ENCODE data around the gene STAT1.

The STAT1 gene

DNA sequence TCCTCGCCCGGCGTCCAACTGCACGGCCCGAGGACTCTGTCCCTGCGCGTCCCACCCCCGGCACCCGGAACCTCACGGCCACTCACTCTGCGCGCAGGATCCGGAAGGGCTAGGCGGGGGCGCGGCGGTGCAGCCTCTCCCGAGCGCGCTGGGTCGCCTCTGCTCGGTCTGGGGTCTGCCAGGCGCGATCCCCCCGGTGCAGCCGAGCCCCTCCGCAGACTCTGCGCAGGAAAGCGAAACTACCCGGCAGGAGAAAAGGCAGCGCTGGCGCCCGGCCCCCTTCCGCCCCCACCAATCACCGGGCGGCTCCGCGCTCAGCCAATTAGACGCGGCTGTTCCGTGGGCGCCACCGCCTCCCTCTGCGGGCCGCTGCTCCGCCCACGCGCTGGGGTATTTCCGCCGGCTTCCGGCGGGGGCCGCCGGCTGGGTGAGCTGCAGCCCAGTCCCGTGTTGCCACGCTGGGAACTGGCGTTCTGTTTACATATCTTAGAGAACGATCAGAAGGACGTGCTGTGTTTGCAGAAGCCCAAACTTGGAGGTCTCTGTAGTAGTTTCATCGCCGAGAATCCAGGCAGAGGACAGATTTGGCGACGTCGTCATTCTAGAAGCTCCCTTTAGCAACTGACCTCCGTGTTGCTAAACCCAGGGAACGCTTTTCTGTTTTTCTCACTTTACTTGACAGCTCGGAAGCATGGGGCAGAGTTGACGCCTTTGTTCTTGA lies at the start of gene STAT1:
TSS of gene STAT1 (minus strand) at position 240 of the 721 bp plus-strand sequence. CDS start 4,168 bp downstream, outside the sequence.
- DNase-seq (peak; percentile 98), ATAC-seq (peak; percentile 88)

DNA sequence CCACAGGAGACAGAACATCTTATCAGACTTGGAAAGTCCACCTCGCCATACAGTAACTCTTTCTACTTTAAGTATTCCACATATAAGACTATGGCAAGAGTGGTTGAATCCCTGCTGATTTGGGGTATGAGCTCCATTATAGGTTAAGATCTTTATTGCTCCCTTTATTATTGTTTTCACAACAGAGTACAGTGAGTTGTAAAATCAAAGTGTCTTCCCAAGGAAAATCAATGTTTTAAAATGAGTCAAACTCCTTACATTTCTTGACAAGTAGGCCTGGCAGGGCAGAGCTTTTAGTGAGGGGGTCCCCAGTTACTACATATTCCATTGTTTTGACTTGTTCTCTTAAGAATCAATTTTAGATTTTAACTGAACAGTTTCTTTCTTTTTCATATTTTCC lies 49.6 kb upstream of the STAT1 start:
- ATAC-seq (no peak), DNase-seq (no peak)

GRCh38 chr2:191061381-191061980 lies 47.5 kb upstream of the STAT1 start:
- DNase-seq: no peak
- ATAC-seq: peak; percentile 58

GRCh38 chr2:191059308-191059707 lies 45.3 kb upstream of the STAT1 start:
- ATAC-seq (no peak), DNase-seq (no peak)

- DNase-seq (no peak), ATAC-seq (peak; percentile 54)
These were observed 42.3 kb upstream of the STAT1 start for GRCh38 chr2:191056228-191056627.

DNA sequence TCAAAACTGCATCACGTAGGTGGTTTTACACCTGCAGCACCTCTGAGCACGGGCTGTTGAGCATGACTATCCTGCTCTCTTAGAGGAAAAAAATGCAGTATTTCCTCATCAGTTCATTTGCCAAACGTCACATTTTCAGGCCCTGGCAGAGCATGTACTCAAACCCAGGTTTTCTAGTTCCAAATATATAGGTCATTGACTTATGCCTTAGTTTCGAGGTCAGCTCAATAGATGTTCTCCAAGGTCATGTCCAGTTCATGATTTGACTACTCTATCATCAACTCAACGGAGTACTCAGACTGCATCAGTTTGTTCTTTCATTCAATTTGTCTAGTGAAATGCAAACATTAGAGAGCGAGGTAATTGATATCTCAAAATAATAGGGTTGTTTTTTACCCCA lies 39.3 kb upstream of the STAT1 start:
- ATAC-seq: no peak
- DNase-seq: no peak

DNA sequence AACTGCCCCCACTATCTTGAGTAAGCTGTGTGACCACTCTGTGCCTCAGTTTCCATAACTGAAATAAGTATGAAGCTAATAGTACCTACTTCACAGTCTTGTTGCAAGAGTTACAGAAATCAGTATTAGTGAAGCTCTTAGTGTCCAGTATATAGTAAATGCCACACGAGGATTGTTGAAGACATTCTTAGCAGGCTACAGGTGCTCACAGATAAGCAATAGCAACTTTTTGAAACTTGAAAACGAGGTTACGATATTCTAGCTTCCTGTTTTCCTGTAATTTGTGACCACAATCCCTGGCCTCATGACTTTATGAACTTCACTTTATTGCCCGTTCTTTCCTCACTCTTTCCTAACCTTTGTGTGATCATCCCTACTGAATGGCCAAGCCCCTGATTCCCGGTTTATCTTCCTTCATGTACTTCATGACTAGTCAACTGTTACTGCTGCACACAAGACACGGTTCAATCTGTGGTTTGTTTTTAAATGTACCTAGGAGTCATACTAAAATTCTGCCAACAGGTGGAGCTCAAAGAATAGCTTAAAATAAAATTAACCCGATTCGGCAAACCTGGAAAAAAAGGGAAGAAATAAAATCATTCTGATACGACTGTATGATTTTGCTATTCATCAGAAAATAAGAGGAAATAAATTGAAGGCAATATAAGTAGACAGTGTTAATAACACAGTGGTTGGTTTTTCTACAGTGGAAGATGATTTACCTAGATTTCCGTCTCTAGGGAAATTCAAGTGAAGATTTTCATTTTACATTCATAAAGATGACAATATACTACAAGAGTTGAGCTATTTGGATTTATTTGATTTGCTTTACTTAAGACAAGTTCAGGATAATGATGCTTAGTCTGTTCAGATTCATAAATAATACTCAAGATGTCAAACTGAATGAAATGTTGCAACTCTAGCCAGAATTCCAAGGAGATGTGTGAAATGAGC lies 38.1 kb upstream of the STAT1 start:
- no peak for ATAC-seq
- no peak for DNase-seq

DNA sequence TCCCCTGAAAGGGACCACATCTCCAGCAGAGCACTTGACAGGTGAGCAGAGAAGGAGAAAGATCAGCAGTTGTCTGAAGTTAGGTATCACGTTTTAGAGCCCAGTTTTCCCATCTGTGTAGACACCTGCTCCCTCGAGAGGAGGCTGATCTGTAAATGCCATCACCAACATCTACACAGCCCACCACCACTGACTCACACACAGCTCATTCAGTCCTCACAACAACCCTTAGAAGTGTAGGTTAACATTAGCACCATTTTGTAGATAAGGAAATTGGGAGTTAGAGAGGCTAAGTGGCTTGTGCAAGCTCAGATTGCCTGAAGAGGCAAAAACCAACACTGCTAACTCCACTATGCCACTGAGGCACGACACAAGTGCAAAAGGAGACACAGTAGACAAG lies 37.2 kb upstream of the STAT1 start:
- peak; percentile 93 for ATAC-seq
- DNase-seq: no peak

GRCh38 chr2:191050640-191050987 lies 36.6 kb upstream of the STAT1 start:
- ATAC-seq (no peak), DNase-seq (no peak)

DNA sequence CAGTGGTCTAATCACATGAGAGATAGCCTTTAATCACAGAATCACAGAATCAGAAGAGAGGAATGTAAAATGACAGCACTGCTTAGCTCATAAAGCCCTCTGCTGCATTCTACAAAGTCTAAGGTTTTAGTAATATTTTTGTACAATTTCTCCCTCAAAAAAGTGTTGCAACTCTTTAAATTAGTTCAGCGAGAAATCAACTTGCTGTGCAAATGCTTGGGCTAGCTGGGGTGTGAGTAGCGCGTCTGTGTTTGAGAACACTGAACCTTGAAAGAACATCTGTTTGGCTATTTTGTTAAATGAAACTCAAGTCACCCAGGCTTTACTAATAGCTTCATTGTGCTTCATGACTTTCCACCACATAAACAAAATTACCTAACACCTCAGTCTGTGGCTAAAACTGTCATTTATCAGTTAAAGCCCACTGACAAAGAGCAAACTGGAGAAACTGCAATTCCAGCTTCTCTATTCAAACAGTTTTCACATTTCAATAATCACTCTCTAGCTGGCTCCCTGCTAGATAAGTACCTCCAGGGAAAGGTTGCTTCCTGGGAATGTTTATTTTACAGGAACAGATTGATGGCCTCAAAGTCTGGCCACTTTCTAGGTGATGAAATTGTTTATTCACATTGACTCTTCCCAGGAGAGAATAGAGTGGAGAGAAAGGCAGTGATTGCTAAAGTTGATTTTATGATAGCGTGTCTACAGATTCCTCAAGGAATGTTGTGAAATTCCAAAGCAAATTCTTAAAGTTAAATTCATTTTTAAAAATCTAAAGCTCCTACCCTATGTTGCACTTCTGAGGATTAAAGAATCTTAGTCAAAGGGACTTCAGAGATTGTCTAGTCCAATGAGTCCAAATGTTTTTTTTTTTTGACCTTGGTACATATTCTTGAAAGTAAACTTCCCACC lies 36.0 kb upstream of the STAT1 start:
- no peak for DNase-seq
- ATAC-seq: no peak

- ATAC-seq (no peak), DNase-seq (no peak)
These were observed 34.1 kb upstream of the STAT1 start for GRCh38 chr2:191048073-191048472.

- no peak for ATAC-seq
These were observed 31.2 kb upstream of the STAT1 start for GRCh38 chr2:191045141-191045540.

DNA sequence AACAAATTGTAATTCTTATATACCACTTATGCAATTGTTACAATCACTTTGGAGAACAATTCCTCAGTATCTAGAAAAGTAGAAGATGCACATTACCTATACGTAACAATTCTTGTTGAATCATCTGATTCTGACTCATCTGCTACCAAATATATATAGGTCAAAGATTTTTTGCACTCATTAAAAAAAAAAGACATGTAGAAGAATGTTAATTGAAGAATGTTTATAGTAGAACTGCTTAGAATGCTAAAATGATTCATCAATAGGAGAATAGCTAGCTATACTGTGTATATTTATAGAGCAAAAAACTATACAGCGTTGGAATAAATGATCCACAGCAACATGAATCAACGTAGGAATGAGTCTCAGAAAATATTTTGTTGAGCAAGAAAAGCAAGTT lies 29.5 kb upstream of the STAT1 start:
- DNase-seq (no peak), ATAC-seq (no peak)

More at GRCh38 chr2:191045141-191045540, 31.2 kb upstream of the STAT1 start:
- no peak for DNase-seq

DNA sequence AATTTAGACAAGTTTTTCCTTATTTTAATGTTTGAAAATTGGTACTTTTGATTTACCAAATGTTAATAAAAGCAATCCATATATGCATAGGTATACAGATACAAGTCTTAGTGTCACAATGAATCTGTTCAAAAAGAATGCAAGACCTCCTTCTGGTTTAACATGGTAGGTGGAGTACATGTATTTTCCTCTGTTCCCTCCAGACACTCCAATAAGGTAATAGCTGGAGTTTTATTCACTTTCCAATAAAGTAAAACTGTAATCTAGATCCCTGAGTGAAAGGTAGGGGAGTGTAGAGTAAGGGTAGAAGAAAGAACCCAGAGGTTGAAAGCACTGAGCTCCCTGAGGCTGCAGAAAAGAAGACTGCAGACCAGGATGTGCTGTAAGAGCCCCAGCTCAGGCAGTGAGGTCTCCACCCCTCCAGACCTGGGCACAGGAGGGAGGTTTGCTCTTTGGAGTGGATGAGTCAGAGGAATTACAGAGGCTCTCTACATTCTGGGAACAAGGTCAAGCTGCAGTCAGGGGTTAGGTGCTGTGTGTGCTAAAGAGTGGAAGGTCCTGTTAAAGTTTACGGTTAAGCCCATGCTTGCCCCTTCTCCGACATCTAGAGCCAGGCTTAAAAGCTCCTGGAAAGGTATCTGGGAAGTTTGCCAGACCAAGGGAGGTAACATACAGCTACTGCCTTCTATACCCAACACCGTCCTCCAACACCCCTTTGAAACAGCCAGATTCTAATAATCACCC lies 27.6 kb upstream of the STAT1 start:
- peak; percentile 82 for ATAC-seq
- DNase-seq: no peak

DNA sequence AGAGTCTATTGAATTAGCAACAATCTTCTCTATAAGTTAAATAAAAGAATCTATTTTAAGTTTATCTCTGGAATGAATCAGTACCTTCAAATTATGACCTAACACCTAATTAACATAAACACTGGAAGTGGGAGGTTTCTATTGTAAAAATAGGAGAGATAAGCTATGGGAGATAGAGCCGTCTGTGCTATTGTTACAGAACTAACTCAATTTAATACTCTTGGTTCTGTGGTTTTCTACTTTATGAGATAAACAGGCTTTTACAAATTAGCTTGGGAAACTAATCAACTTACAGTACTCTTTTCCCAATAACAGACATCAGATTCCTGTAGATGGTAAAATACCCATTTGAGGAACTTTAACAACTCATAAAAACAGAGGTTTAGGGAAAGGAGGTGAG lies 25.6 kb upstream of the STAT1 start:
- ATAC-seq (no peak), DNase-seq (no peak)

DNA sequence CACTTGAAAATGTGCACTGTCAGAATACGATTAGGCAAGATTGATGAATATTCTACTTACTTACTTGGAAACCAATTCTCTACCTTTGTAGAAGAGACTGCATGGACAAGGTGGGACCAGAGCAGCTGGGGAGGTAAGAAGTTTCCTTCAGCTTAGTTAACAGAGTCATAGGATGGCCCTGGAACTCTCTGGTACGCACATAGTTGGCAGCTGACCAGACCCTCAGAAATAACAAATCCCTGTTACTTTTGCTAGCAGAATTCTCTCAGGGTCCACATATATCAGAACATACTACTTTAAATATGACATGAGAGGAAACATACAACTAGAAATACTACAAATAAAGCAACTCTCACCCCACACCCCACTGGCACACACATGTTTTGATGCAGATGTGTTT lies 24.8 kb upstream of the STAT1 start:
- ATAC-seq (no peak), DNase-seq (no peak)

- ATAC-seq (no peak), DNase-seq (no peak)
These were observed 24.3 kb upstream of the STAT1 start for GRCh38 chr2:191038241-191038725.

- ATAC-seq: no peak
- DNase-seq: no peak
These were observed 23.4 kb upstream of the STAT1 start for GRCh38 chr2:191037351-191037750.

- ATAC-seq: no peak
- no peak for DNase-seq
These were observed 22.4 kb upstream of the STAT1 start for GRCh38 chr2:191036363-191036762.

DNA sequence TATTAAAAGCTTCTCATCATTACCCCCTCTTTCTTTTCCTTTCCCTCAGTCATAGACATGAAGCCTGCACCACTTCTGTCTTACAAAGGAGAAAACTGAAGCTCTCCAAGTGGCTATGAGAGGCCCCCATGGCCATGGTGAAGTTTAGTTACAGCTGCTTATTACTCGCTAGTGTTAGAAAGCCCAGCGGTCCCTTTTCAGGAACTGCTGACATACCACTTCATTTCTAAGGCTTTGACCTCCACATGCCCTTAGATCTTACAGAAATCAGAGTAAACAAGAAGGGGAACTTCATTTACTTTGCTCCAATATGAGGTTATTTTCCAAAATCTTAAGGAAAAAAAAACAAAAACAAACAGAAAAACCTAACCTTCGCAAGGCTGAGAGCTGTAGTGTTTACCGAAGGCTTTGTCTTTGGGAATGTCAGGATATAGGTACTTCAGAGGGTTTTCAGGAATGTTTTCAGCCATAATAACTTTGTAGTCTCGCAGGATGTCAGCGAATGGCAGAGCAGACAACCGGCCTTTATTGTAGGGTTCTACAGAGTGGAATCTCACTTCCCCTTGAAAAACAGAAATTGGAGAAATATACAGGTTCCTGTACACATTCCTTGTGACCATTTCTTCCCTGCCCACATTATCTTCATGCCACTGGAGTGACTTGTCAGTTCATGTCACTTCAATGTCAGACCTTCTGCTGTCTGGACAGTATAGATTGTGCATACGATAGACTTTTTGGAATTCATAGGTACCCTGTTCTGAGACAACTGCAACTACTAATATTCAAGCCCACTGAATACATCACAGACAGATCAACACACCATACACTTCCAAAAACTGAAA lies 18.8 kb upstream of the STAT1 start:
- ATAC-seq: no peak
- DNase-seq: no peak
